CD4-positive, alpha-beta T cell treated with Interferon alpha-2 for 1 hour (primary cell): Measurements from ENCODE around the gene LPCAT2.

Source experiments
- DNase-seq, 2 donors: peaks; one replicate each; pipeline ENCODE4 v3.0.0-alpha.2; 2020 to 2022

Gene LPCAT2

GRCh38 chr16:55559933-55560516 lies 51.2 kb downstream of the LPCAT2 start:
- no peak for DNase-seq

GRCh38 chr16:55561319-55561848 lies 52.5 kb downstream of the LPCAT2 start:
- DNase-seq, result no peak

- no peak for DNase-seq
Observed at GRCh38 chr16:55562936-55563335, 54.1 kb downstream of the LPCAT2 start.

- DNase-seq, result no peak
Observed at GRCh38 chr16:55563797-55564196, 54.9 kb downstream of the LPCAT2 start.

- no peak for DNase-seq
Observed at GRCh38 chr16:55565086-55565485, 56.2 kb downstream of the LPCAT2 start.

GRCh38 chr16:55566432-55567175 lies 57.7 kb downstream of the LPCAT2 start, which contains the start of gene CAPNS2:
Gene CAPNS2 (plus strand): TSS chr16:55566684. CDS start chr16:55566757, 73 bp downstream.
- DNase-seq, result no peak

GRCh38 chr16:55567382-55567781 lies 58.5 kb downstream of the LPCAT2 start:
- no peak for DNase-seq

GRCh38 chr16:55568207-55568606 lies 59.3 kb downstream of the LPCAT2 start:
- no peak for DNase-seq

GRCh38 chr16:55569025-55569424 lies 60.2 kb downstream of the LPCAT2 start:
- DNase-seq, result no peak

GRCh38 chr16:55570159-55570558 lies 61.3 kb downstream of the LPCAT2 start:
- DNase-seq, result no peak

GRCh38 chr16:55571191-55571897 lies 62.5 kb downstream of the LPCAT2 start:
- no peak for DNase-seq

- no peak for DNase-seq
Observed at GRCh38 chr16:55572439-55572838, 63.6 kb downstream of the LPCAT2 start.

GRCh38 chr16:55574811-55575210 lies 65.9 kb downstream of the LPCAT2 start:
- DNase-seq, result no peak

GRCh38 chr16:55575496-55575895 lies 66.6 kb downstream of the LPCAT2 start:
- DNase-seq, result no peak

- no peak for DNase-seq
Observed at GRCh38 chr16:55576384-55576783, 67.5 kb downstream of the LPCAT2 start.

GRCh38 chr16:55577887-55578286 lies 69.0 kb downstream of the LPCAT2 start:
- no peak for DNase-seq

- no peak for DNase-seq
Observed at GRCh38 chr16:55585631-55586030, 76.8 kb downstream of the LPCAT2 start.

GRCh38 chr16:55588799-55589198 lies 79.9 kb downstream of the LPCAT2 start:
- DNase-seq, result no peak

GRCh38 chr16:55592306-55592705 lies 83.4 kb downstream of the LPCAT2 start:
- DNase-seq, result no peak

GRCh38 chr16:55597928-55598327 lies 89.1 kb downstream of the LPCAT2 start:
- no peak for DNase-seq

- no peak for DNase-seq
Observed at GRCh38 chr16:55605754-55606336, 97.0 kb downstream of the LPCAT2 start.

GRCh38 chr16:55613613-55614335 lies 104.9 kb downstream of the LPCAT2 start:
- DNase-seq, result no peak

GRCh38 chr16:55615071-55615470 lies 106.2 kb downstream of the LPCAT2 start:
- no peak for DNase-seq
